HG03064 (cell line): ENCODE data around the gene CALY.
"Not testable (repeated sequence)": the region's sequence is repeated elsewhere in the genome, so short reads cannot be mapped to it uniquely, and the experiment has no call there.

Experiments used
- ATAC-seq: cut with Tn5 transposase; IDR thresholded peaks from one replicate; pipeline ENCODE4 v1.9.1; 2021; ENCODE audit warnings: low read depth; ENCODE audit not compliant: unreplicated experiment

CALY gene, protein sequence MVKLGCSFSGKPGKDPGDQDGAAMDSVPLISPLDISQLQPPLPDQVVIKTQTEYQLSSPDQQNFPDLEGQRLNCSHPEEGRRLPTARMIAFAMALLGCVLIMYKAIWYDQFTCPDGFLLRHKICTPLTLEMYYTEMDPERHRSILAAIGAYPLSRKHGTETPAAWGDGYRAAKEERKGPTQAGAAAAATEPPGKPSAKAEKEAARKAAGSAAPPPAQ

DNA sequence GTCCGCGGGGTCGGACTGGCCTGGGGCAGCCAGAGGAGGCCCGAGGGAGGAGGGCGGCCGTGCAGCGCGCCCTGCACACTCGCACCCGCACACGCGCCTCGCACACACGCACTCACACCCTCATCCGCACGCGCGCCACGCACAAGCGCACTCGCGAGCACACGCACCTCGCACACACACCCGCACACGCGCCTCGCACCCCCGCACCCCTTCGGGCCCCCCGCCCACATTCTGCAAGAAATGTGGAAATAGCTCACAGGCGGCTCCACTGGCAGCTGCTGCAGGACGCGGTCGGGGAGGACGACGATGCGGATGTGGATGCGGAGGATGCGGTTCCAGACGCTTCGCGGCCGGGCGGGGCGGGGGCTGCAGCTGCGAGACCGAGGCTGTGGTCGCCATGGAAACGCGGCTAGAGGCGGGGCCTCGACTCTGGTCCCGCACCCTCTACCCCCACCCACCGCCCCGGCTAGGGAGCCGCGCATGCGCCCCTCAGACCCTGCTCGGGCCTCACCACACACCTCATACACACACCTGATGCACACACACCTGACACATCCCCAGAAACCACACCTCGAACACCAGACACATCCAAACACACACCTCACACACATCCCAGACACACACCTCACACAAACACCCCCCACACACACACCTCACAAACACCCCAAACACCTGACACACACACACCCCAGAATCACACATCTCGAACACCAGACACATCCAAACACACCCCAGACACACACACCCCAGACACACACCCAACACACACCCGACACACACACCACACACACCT, at the start of gene CALY:
Gene CALY, minus strand, starts transcription at position 320 of the 793 bp plus-strand sequence. CDS start 7,907 bp downstream, outside the sequence.
- ATAC-seq: no peak

DNA sequence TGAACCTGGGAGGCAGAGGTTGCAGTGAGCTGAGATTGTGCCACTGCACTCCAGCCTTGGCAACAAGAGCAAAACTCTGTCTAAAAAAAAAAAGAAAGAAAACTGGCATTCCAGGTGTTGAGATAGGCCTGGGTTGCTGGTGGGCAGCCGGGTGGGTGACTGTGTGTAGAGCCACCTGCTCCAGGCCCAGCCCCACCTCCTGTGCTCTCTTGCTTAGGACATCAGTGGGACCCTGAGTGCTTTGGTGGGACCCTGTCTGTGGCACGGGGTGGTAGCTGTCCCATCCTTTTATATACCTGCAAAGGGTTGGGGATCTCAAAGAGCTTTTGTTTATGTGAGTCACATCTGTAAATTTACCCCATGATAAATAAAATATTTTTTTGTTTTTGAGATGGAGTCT, 48.5 kb upstream of the CALY start:
- no peak for ATAC-seq

DNA sequence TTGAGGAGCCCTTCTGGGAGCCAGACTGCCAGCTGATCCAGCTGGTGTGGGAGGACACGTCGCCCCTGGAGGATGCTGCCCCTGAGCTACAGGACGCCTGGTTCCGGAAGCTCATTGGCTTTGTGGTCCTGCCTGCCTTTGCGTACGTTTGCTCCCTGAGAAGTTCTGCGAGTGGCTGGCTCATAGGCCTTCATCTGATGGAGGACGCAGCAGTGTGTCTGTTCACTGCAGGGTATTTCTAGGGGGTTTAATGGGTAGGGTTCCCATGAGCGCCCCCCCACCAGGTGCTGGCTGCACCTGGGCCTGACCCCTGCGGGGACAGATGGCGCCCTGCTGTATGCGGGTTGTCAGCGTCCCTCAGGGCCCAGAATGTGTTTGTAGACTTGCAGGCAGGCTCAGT, 47.4 kb upstream of the CALY start:
- no peak for ATAC-seq

DNA sequence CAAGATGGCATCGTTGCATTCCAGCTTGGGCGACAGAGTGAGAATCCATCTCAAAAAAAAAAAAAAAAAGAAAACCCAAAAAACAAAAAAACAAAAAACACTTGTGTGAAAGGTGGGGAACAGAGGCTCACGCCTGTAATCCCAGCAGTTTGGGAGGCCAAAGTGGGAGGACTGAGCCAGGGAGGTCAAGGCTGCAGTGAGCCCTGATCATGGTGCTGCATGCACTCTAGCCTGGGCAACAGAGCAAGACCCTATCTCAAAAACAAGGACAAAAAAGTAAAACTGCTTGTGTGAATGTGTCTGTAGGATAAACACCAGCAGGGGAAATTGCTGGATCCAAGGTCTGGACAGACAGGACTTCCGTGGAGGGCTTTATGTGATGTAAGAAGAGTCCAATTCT, 46.9 kb upstream of the CALY start:
- ATAC-seq: no peak

DNA sequence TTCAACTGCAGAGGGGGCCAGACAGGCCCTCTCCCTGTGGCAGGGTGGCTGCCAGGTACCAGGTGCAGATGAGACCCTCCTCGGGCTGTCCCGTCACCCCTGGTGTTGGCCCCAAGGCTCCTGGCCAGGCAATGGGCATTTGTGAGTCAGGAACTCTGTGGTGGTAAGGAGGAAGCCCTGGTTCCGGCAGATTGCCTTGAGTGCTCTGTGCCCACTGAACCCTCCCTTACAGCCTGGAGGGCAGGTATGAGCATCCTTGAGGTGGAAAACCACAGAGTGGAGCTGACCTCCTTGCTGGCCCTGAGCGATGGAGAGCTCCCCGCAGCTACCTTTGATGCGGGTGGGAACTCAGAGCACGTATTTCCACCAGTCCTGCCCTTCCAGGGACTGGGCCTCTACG, 44.3 kb upstream of the CALY start:
- ATAC-seq: no peak

DNA sequence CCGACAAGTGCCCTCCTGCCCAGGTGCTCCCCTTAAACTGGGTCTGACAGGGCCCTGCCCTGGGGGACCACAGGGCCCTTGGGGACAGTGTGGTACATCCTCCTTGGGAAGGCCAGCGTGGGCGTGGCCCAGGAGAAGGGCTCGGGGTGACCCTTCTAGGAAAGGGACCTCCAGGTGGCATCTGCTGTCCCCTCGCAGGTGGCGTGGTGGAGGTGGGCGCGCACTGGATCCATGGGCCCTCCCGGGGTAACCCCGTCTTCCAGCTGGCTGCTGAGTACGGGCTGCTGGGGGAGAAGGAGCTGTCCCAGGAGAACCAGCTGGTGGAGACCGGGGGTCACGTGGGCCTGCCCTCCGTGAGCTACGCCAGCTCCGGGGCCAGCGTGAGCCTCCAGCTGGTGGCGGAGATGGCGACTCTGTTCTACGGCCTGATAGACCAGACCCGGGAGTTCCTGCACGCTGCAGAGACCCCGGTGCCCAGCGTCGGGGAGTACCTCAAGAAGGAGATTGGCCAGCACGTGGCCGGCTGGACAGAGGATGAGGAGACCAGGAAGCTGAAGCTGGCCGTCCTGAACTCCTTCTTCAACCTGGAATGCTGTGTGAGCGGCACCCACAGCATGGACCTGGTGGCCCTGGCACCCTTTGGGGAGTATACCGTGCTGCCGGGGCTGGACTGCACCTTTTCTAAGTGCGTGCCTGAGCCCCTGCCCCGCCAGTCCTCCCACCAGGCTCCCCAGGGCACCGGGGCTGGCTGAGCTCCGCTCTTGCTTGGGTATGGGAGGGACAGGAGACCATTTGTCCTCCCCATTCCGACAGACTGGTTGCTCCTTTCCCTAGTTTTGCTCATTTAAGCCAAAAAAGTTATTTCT, 43.3 kb upstream of the CALY start:
- ATAC-seq: no peak

DNA sequence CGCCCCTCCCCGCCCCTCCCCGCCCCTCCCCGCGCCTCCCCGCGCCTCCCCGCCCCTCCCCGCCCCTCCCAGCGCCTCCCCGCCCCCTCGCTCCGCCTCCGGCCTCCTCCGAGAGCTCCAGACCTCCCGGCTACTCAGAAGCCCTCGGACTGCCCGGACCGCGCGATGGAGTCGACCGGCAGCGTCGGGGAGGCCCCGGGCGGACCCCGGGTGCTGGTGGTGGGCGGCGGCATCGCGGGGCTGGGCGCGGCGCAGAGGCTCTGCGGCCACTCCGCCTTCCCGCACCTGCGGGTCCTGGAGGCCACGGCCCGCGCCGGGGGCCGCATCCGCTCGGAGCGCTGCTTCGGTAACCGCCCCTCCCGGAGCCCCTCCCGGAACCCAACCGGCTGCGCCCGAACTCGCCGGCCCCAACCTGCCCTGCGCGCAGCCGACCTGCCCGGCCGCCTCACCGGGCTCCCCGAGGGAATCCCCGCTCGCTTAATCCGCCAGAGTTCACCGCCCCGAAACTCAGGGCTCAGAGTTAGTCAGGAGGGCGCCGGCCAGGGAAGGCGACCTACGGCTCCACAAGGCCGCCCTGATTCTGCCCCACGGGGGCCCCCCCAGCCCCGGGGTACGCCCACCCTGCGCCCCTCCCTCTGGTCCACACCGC, 42.6 kb upstream of the CALY start, which contains the start of gene PAOX:
Gene PAOX, plus strand, starts transcription at position 111 of the 649 bp plus-strand sequence. Its CDS starts 55 bp downstream, at position 166.
- no peak for ATAC-seq

DNA sequence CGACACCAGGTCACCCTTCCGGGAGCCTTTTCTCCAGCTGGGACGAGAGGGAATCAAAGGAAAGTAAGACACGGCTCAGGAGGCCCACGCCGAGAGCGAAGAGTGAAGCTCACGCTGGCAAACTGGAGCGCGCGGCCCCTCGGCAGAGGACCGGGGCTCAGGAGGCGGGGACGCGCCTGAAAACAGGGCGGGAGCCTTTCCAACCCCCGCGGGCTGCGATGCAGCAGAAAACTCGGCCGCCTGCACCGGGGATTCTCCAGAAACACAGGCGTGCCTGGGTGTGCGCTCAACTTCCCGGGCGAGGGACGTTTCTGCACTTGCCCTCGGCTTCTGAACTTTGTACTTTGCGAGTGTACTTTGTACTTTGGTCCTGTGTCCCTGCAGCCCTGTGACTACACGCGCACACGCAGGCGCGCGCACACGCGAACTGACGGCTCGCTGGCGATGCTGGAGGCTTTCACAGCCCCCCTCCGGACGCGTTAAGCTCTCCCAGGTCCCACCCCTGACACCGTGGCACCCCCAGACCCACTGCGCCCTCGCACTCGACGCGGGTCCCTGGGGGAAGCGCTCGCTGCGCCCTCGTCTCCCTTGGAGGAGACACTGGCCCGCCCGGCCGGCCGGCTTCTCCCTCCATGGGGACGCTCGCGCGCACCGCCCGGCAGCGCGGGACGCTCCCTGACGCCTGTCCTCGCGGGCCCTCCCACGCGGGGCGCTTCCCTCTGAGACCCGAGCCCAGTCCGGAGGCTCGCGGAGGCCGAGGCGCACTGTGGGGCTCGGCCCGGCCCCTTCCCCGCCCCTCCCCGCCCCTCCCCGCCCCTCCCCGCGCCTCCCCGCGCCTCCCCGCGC, 41.8 kb upstream of the CALY start:
- peak; percentile 40 for ATAC-seq

DNA sequence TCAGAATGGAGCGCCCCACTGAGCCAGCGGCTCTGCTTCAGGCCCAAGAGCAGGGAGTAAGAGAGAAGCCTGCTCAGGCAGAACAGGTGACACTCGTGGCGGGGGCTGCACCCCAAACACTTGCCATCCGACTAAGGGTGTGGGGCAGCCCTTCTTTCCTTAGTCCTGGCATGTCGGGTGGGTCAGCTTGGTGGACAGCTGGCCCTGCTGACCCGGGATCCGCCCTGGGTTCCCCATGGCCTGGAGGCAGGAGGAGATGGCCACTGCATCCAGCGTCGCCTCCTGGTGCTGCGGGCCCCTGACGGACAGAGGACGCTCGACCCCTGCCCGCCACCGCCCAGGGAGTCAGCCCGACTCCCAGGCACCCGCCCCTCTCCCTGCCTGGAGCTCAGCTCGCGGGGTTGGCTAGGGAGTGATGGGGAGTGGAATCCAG, 41.1 kb upstream of the CALY start:
- ATAC-seq: no peak

DNA sequence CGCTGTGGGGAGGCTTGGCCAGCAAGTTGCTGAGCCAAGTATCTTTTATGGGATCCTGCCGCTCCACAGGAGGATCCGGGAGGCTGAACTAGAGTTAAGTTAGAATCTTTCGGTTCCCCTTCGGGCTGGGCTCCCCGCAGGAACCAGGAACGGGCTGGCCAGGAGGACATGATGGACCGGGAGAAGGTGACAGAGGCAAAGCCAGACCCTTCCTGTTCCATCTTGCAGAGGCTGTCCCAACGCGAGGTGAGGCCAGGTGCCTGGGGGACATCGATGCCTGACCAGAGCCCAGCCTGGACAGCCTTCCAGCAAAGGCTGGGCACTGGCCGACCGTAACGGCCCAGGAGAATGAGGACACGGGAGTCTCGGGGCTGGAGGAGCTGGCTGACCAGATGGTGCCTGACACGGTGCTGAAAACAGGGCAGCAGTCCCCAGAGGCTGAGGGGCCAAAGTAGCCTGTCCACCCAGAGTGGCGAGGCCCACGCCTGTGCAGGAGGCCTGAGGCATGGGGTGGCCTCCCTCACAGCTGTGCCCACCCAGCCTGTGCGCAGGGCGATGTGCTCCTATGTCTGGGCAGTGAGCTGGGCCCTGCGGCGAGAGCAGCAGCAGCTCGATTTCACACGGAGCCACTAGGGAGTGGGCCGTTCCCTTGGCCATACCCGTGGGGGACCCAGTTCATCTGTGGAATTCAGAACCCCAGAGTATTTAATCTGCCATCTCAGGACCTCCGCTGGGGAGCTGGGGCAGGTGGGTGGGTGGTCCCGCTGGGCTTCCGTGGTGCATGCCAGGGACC, 40.5 kb upstream of the CALY start:
- ATAC-seq: no peak

DNA sequence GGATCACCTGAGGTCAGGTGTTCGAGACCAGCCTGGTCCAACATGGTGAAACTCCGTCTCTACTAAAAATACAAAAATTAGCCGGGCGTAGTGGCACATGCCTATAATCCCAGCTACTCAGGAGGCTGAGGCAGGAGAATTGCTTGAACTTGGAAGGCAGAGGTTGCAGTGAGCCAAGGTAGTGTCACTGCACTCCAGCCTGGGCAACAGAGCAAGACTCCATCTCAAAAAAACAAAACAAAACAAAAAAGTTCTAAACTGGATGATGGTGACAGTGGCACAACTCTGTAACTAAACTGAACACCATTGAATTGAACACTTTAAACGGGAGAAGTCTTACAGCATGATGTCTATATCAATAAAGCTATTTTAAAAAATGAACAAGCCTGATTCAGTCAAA, 39.5 kb upstream of the CALY start:
- ATAC-seq: not testable (repeated sequence)

DNA sequence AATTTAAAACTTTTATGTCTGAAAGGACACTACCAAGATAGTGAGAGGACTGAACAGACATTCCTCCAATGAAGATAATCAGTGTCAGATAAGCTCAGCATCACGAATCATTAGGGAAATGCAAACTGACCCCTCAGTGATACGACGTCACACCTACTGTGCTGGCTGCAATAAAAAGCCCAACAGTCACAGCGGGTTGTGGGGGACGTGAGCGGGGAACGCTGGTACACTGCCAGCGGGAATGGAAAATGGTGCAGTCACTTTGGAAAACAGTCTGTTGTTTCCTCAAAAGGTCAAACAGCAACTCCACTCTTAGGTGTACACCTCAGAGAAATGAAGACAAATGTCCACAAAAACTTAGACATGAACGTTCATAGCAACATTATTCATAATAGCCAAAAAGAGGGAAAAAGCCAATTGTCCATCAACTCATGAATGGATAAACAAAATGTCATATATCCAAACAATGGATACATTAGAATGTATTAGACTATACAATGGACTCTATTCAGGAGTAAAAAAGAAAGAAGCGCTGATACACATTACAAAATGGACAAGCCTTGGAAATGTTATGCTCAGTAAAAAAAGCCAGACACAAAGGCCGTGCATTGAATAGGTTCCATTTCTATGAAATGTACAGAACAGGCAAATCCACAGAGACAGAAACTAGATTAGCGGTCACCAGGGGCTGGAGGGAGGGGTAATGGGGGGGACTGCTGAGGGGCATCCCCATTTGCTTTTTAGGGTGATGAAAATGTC, 38.8 kb upstream of the CALY start:
- no peak for ATAC-seq

DNA sequence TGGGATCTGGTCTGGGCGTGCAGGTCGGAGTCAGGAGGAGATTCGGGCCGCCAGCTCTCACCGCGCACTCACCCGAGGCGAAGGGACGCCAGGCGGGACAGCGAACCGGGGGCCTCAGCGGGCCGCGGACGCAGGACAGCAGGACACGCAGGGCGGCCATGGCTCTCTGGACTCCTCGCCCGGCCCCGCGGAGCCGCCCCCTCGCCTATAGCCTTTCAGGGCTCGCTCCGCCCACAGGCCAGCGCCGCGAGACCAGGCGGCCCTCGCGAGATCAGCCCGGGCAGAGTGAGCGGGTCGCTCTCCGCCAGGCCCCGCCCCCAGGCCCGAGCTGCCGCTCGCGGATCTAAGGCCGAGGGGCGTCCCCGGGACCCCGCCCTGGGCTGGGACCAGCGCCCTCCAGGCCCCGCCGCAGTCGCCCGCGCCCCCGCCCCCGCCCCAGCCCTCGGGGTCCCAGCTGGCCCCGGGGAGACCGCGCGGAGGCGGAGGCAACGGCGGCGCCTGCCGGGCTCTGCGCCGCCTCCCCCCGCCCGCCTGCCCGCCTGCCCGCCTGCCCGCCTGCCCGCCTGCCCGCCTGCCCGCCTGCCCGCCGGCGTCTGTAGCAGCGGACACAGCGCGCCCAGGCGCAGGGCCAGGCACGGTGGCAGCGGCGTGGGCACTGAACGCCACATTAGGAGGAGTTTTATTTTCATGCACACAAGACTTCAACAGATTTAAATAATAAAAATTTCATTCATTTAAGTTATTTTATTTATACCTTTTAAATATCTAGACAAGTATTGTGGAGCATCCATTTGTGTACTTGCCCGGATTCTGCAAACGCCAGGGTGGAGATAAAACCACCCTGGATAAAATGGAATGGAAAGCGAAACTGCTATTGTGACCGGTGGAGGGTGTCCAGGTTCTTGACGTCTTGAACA, 36.7 kb upstream of the CALY start, which contains the start of gene ECHS1:
Gene ECHS1, minus strand, starts transcription at position 181 of the 917 bp plus-strand sequence. Its CDS starts 21 bp downstream, at position 160.
- ATAC-seq: peak; percentile 86

DNA sequence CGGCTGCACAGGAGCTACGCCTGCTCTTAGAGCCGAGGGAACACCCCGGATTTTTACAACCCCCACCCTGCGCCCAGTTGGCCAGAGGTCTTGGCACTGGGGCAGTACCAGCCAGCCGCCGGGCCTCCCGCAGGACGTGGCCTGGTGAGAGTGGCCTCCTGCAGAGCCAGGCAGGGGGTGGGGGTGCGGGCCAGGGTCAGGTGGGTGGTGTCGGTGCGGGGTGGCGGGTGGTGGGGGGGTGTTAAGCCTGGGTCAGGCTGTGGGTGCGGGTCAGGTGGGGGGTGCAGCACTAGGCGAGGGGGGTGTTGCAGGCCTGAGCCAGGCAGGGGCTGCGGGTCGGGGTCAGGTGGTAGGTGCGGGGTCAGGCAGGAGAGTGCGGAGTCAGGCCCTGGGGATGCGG, 35.8 kb upstream of the CALY start:
- ATAC-seq: no peak

DNA sequence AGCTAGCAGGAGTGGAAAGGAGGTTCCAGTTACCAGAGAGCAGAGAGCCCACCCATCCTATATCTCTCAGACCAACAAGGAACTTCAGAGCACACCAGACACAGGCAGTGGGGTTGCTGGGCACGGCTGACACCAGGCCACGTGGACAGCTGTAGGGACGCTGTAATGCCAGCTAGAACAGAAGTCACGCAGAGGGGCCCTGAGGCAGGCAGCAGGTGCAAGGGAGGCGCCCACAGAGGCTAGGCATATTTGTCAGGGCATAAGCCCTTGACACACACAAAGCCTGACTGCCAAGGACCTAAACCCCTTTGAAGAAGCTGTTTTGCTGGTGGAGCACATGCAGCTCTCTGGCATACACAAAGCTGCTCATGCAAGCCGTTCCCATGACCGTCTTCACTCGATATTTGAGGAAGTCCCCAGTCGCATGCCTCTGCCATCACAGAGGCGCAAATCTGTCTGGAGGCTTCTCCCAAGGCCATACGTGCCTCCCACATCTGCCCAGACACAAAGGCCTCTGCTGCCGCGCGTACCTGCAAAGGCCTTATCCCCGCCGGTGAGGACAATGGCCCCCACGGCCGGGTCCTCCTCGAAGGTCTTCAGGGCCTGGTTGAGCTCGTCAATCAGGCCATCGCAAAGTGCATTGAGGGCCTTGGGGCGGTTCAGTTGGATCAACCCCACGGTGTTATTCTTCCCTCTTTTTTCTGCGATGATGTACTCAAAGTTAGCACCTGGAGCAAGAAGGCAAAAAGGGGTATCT, 33.5 kb upstream of the CALY start:
- no peak for ATAC-seq

DNA sequence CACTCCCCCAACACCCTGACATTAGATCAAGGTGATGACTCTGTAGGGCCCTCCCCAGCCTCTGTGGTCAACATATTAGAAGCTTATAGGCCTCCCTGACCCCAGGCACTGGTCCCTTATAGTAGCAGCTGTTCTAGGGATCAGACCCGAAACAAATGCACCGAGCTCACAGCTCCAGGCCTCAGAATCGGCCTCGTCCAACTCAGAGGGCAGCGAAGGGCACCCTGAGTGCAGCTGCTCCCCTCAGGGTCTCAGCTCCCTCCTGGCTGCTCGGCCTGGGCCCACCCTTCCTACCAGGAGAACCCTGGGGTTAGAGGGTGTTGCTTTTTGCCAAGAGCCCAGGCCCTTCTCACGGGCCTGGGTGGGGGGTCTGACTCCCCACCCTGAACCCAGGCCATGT, 31.5 kb upstream of the CALY start:
- ATAC-seq: no peak
